Mucosa of stomach (tissue), 1 donor: ENCODE results near the gene SLC26A1.

Experiments used
- H3K27me3 ChIP-seq: one replicate; pipeline ENCODE4 v1.7.0; 2013; ENCODE audit warnings: mild to moderate bottlenecking, low read length; ENCODE audit not compliant: control insufficient read depth, insufficient read depth
- H3K36me3 ChIP-seq: one replicate; pipeline ENCODE4 v1.7.0; 2013; ENCODE audit warnings: low read length; ENCODE audit not compliant: control insufficient read depth, insufficient read depth
- H3K4me1 ChIP-seq: one replicate; pipeline ENCODE4 v1.7.0; 2013; ENCODE audit warnings: mild to moderate bottlenecking, low read length; ENCODE audit not compliant: control insufficient read depth, insufficient read depth
- H3K4me3 ChIP-seq: one replicate; pipeline ENCODE4 v1.7.0; 2013; ENCODE audit warnings: low read length
- H3K9ac ChIP-seq: one replicate; pipeline ENCODE4 v1.7.0; 2013; ENCODE audit warnings: mild to moderate bottlenecking, low read length, moderate library complexity
- H3K9me3 ChIP-seq: one replicate; pipeline ENCODE4 v1.7.0; 2013; ENCODE audit warnings: mild to moderate bottlenecking, low read length, moderate library complexity; ENCODE audit not compliant: control insufficient read depth
- donor health status: Pancreatic carcinoma.

SLC26A1 gene

DNA sequence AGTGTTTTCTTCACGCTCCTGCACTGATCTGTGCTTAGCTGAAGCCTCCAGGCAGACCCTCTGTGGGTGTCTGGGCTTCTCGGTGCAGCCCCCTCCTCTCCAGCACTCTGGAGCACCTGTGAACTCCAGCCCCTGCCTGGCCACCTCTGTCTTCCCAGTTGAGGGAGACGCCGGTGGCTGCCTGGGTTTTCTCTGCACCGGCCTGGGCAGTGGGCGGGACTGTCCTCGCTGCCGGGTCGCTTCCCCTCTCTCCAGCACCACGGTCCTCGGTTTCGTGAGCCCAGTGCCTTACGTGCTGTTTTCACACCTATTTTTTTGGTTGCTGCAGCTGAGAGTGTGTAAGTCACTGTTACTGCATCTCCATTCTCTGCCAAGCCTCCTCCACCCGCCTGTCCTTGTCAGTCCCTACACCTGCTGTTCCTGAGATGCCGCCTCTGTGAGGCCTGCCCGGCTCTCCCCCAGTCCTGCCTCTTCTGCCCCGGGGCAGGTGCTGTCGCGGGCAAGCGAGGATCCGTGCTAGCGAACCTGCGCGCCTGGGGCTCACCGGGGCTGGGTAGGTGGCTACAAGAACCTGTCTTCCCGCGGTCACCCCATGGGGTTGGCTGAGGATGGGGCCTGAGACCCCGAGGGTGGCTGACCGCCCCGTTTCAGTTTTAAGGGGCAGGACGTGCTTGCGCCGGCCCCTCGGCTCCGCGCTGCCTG is 15.8 kb upstream of the SLC26A1 start:
- Histone ChIP-seq H3K9me3 (no peaks in the 10 kb centered on the region), H3K36me3 (no peaks in the 10 kb centered on the region), H3K4me1 (peaks cover 23% of the 10 kb centered on the region), H3K4me3 (peak overlapping the region; percentile 25), H3K9ac (peak overlapping the region; percentile 69), H3K27me3 (peaks cover 39% of the 10 kb centered on the region)

DNA sequence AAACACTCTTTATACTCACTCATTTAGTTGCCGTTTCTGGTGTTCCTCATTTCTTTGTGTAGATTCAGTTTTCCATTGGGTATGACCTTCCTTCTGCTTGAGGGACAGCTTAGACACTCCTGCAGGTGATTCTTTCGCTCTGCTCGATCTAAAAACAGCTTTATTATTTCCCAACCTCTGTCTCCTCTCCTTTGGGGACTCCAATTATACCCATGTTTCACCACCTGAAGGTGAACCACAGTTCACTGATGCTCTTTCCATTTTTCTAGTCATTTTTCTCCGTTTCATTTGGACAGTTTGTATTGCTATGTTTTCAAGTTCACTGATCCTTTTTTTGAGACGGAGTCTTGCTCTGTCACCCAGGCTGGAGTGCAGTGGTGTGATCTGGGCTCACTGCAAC is 13.7 kb upstream of the SLC26A1 start:
- Histone ChIP-seq H3K9me3 (no peaks in the 10 kb centered on the region), H3K27me3 (peaks cover 58% of the 10 kb centered on the region), H3K9ac (no peak overlapping the region), H3K4me3 (no peak overlapping the region), H3K4me1 (peaks cover 23% of the 10 kb centered on the region), H3K36me3 (no peaks in the 10 kb centered on the region)

DNA sequence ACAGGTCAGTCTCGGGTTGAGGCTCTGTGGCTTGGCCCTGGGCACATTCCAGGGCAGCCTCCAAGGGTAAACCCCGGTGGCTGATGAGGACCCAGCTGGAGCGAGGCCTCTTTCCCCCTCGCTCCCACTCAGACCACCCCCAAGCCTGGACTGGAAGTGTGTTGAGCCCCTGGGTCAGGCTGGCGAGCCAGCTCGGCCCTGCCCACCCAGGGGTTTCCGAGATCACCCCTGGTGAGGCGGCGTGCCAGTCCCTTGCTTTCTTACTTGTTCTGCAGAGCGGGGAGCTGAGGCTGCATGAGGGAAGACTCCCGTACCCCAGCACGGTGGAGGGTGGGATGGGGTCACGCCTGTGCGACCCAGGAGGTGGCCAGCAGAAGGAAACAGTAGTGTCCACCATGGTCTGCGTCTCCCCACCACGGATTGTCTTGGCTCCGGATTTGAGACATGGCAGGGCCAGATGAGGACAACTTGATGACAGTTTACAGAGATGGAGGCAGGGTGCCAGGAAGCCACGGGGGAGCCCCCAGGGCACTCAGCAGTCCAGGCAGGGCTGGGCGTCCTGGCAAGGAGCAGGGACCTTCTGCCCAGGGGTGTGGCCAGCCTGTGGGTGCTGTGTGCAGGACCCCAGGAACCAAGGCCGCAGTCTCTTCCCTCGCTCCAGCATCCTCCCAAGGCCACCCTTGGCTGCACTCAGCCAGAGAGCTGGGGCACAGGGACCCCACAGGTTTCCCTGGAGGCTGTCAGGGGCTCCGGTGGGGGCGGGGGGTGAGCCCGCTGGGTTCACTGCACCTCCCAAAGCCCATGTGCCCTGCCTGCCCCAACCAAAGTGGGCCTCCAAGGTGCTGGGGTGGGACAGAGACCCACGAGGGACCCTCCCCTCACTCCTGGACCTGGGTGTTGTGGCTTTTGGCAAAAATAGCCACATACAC is 11.6 kb upstream of the SLC26A1 start:
- no peak overlapping the region for H3K4me3 ChIP-seq
- no peaks in the 10 kb centered on the region for H3K36me3 ChIP-seq
- H3K4me1 ChIP-seq, result peaks cover 14% of the 10 kb centered on the region
- no peak overlapping the region for H3K9ac ChIP-seq
- peaks cover 78% of the 10 kb centered on the region for H3K27me3 ChIP-seq
- no peaks in the 10 kb centered on the region for H3K9me3 ChIP-seq

DNA sequence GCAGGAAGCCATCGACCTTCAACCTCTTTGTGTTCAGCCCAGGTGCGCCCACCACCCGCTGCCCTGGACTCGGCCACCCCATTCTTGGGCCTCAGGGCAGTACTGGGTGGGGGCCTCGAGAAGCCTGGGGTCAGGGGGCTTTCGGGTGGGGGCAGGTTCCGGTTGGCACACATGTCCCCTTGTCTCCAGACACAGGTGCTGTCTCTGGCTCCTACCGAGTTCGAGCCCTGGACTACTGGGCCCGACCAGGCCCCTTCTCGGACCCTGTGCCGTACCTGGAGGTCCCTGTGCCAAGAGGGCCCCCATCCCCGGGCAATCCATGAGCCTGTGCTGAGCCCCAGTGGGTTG is 10.8 kb upstream of the SLC26A1 start:
- Histone ChIP-seq H3K9ac (no peak overlapping the region), H3K4me3 (no peak overlapping the region), H3K4me1 (peaks cover 12% of the 10 kb centered on the region), H3K27me3 (peaks cover 82% of the 10 kb centered on the region), H3K36me3 (no peaks in the 10 kb centered on the region), H3K9me3 (no peaks in the 10 kb centered on the region)

DNA sequence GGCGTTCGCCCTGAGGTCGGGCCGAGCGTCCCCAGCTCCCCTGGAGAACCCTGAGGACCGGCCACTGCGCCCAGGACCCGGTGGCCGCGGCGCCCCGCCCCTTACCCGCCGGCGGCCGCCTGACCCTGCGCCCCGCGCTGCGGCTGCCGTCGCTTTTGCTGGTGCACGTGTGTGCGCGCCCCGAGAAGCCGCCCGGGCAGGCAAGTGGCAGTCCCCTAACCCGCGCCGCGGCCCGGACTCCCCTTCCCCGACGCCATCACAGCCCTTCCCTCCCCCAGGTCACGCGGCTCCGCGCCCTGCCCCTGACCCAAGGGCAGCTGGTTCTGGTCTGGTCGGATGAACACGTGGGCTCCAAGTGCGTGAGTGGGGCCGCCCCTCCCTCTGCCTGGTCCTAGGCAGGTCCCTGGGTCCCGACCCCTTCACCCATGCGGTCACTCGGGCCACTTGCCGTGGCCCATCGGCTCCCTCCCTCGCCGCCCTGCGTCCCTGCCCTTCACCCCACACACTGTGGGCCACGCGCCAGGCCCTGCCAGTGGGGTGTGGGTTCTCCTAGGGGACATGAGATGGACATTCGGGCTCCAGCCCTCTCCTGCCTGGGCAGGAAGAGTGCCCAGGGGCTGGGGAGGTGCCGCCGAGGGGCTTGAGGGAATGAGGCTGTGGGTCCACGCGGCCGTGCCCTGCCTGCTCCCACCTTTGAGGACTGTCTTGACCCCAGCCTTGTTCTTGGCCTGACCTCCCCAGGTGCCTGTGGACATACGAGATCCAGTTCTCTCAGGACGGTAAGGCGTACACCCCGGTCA is 10.3 kb upstream of the SLC26A1 start:
- H3K9me3 ChIP-seq, result no peaks in the 10 kb centered on the region

DNA sequence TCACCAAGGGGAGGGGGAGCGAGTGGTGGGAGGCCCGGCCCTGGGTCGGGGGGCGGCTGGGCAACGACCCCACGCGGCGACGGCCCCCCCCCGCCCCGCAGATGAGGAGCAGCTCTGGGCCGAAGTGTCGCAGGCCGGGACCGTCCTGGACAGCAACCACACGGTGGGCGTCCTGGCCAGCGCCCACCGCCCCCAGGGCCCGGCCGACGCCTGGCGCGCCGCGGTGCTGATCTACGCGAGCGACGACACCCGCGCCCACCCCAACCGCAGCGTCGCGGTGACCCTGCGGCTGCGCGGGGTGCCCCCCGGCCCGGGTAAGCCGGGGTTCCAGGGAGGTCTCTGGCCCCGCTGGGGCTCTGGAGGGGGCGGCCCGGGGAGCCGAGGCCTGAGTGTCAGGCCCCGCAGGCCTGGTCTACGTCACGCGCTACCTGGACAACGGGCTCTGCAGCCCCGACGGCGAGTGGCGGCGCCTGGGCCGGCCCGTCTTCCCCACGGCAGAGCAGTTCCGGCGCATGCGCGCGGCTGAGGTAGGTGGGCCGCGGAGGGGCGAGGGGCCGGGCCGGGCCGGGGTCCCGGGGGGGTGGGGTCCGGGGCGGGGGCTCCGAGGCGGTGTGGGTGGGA is 9.5 kb upstream of the SLC26A1 start:
- peaks cover 81% of the 10 kb centered on the region for H3K27me3 ChIP-seq
- no peak overlapping the region for H3K9ac ChIP-seq
- peaks cover 13% of the 10 kb centered on the region for H3K4me1 ChIP-seq
- no peaks in the 10 kb centered on the region for H3K36me3 ChIP-seq
- no peaks in the 10 kb centered on the region for H3K9me3 ChIP-seq
- H3K4me3 ChIP-seq, result no peak overlapping the region

More for the DNA sequence above, 10.3 kb upstream of the SLC26A1 start:
- Histone ChIP-seq H3K36me3 (no peaks in the 10 kb centered on the region), H3K9ac (no peak overlapping the region), H3K4me1 (peaks cover 6% of the 10 kb centered on the region), H3K27me3 (peaks cover 81% of the 10 kb centered on the region), H3K4me3 (no peak overlapping the region)

DNA sequence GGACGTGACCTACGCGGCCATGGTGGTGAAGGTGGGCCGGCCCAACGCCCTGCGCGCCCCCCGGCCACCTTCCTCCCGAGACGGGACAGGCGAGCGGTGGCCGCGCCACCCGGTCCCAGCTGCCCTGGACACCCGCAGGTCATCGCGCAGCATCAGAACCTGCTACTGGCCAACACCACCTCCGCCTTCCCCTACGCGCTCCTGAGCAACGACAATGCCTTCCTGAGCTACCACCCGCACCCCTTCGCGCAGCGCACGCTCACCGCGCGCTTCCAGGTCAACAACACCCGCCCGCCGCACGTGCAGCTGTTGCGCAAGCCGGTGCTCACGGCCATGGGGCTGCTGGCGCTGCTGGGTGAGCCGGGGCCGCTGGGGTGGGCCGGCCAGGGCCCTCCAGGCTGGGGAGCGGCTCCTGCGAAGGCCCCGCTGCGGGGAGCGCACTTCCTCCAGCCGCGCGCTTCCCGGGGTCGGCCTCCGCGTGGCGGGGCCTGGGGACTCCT is 9.0 kb upstream of the SLC26A1 start:
- H3K9ac ChIP-seq, result no peak overlapping the region
- no peaks in the 10 kb centered on the region for H3K9me3 ChIP-seq
- peaks cover 81% of the 10 kb centered on the region for H3K27me3 ChIP-seq
- H3K4me3 ChIP-seq, result no peak overlapping the region
- no peaks in the 10 kb centered on the region for H3K36me3 ChIP-seq
- peaks cover 17% of the 10 kb centered on the region for H3K4me1 ChIP-seq

DNA sequence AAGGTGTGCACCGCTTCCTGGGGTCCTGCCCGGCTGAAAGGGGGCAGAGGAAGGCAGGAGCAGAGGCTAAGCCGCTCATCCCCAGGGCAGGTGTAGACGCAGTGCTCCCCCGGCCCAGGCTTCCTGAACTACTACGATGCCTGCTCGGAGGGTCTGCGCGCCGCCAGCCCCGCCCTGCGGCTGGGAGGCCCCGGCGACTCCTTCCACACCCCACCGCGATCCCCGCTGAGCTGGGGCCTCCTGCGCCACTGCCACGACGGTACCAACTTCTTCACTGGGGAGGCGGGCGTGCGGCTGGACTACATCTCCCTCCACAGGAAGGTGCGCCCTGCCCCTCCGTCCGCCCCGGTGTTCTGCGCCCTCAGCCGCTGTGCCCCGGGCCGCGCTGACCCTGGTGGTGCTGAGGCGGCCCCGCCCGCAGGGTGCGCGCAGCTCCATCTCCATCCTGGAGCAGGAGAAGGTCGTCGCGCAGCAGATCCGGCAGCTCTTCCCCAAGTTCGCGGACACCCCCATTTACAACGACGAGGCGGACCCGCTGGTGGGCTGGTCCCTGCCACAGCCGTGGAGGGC is 8.4 kb upstream of the SLC26A1 start:
- Histone ChIP-seq H3K4me3 (no peak overlapping the region), H3K27me3 (peaks cover 81% of the 10 kb centered on the region), H3K9me3 (no peaks in the 10 kb centered on the region), H3K36me3 (no peaks in the 10 kb centered on the region), H3K9ac (no peak overlapping the region), H3K4me1 (peaks cover 20% of the 10 kb centered on the region)

DNA sequence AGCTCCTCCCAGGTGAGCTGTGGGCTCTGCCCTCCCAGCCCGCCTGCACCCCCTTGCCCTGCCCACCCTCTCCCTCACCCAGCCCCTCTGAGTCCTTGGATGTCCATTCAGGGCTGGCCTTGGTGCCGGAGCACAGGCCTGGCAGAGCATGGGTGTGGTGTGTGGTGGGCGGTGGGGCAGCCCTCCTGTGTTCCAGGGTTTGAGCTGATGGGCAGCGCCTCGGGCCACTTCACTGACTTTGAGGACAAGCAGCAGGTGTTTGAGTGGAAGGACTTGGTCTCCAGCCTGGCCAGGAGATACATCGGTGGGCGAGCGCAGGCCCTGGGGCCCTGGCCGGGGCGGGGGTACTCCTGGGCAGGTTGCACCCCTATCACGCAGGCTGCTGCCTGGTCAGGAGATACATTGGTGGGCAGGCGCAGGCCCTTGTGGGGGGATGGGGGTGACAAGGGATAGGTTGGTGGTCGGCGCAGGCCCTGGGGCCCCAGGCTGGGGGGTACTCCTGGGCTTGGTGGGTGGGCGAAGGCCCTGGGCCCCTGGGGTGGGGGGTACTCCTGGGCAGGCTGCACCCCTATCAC is 7.6 kb upstream of the SLC26A1 start:
- no peak overlapping the region for H3K9ac ChIP-seq
- H3K4me1 ChIP-seq, result peaks cover 29% of the 10 kb centered on the region
- H3K36me3 ChIP-seq, result no peaks in the 10 kb centered on the region
- H3K27me3 ChIP-seq, result peaks cover 85% of the 10 kb centered on the region
- no peaks in the 10 kb centered on the region for H3K9me3 ChIP-seq
- H3K4me3 ChIP-seq, result no peak overlapping the region

DNA sequence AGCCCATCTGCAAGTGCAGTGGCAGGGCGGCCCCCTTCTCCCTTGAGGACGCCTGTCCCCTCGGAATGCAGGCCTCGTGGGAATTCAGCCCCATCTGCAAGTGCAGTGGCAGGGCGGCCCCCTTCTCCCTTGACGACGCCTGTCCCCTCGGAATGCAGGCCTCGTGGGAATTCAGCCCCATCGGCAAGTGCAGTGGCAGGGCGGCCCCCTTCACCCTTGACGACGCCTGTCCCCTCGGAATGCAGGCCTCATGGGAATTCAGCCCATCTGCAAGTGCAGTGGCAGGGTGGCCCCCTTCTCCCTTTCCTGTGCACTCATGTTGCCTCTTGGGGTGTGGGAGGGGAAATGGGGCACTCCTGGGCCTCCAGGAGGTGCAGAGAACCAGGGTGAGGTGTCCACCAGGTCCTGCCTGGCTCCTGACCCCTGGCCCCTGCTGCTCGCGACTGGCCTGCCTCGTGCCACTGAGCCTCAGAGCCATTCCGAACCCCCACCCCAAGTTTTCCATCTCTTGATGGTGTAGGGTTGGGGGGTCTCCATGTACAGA is 6.8 kb upstream of the SLC26A1 start:
- Histone ChIP-seq H3K27me3 (peaks cover 77% of the 10 kb centered on the region), H3K9ac (no peak overlapping the region), H3K4me3 (no peak overlapping the region), H3K36me3 (no peaks in the 10 kb centered on the region), H3K9me3 (no peaks in the 10 kb centered on the region), H3K4me1 (peaks cover 30% of the 10 kb centered on the region)
